ENCODE measurements around the gene OSBPL5.

DNA sequence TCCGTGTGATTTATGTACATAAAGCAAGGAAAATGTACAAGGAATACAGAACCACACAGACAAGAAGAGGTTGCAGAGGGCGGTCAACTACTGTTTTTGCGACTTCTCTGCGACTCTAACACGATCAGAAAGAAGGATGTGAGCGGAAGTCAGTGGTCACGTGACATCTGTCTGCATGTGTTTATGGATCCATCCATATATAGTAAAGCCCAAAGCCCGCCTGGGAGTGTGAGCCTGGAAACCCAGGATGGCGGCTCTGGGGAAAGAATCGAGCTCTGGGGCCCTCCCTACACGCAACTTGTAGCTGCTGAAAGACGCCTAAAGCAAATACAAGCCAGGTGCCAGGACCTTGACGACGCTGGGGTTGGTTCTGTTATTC, 8.8 kb downstream of the OSBPL5 start:
- TF ChIP-seq CEBPB (IDR thresholded peaks at IDR 0.05) (no peak), EP300 (IDR thresholded peaks at IDR 0.05; ENCODE audit: borderline replicate concordance) (no peak), ZBTB7A (IDR thresholded peaks at IDR 0.05; ENCODE audit: low read depth) (no peak), TEAD4 (IDR thresholded peaks at IDR 0.05) (no peak), TAF1 (IDR thresholded peaks at IDR 0.05; ENCODE audit: low read depth) (no peak), YY1 (IDR thresholded peaks at IDR 0.05; ENCODE audit: low read depth) (no peak), RAD21 (IDR thresholded peaks at IDR 0.05; ENCODE audit: low read depth) (no peak), CREB1 (IDR thresholded peaks at IDR 0.05; ENCODE audit: low read depth) (no peak), TCF12 (IDR thresholded peaks at IDR 0.05; ENCODE audit: low read depth) (no peak), NFIC (IDR thresholded peaks at IDR 0.05) (no peak), FOXM1 (IDR thresholded peaks at IDR 0.05; ENCODE audit: borderline replicate concordance, low read depth) (no peak)
- TF ChIP-seq, protein P1, sequence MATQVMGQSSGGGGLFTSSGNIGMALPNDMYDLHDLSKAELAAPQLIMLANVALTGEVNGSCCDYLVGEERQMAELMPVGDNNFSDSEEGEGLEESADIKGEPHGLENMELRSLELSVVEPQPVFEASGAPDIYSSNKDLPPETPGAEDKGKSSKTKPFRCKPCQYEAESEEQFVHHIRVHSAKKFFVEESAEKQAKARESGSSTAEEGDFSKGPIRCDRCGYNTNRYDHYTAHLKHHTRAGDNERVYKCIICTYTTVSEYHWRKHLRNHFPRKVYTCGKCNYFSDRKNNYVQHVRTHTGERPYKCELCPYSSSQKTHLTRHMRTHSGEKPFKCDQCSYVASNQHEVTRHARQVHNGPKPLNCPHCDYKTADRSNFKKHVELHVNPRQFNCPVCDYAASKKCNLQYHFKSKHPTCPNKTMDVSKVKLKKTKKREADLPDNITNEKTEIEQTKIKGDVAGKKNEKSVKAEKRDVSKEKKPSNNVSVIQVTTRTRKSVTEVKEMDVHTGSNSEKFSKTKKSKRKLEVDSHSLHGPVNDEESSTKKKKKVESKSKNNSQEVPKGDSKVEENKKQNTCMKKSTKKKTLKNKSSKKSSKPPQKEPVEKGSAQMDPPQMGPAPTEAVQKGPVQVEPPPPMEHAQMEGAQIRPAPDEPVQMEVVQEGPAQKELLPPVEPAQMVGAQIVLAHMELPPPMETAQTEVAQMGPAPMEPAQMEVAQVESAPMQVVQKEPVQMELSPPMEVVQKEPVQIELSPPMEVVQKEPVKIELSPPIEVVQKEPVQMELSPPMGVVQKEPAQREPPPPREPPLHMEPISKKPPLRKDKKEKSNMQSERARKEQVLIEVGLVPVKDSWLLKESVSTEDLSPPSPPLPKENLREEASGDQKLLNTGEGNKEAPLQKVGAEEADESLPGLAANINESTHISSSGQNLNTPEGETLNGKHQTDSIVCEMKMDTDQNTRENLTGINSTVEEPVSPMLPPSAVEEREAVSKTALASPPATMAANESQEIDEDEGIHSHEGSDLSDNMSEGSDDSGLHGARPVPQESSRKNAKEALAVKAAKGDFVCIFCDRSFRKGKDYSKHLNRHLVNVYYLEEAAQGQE (IDR thresholded peaks at IDR 0.05; ENCODE audit: low read depth) = no peak
- TF ChIP-seq, protein P2, sequence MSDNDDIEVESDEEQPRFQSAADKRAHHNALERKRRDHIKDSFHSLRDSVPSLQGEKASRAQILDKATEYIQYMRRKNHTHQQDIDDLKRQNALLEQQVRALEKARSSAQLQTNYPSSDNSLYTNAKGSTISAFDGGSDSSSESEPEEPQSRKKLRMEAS (IDR thresholded peaks at IDR 0.05) = no peak
- TF ChIP-seq, protein P3, sequence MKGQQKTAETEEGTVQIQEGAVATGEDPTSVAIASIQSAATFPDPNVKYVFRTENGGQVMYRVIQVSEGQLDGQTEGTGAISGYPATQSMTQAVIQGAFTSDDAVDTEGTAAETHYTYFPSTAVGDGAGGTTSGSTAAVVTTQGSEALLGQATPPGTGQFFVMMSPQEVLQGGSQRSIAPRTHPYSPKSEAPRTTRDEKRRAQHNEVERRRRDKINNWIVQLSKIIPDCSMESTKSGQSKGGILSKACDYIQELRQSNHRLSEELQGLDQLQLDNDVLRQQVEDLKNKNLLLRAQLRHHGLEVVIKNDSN (IDR thresholded peaks at IDR 0.05) = no peak

Data from Ishikawa (cell line).